ENCODE data around the gene NTSR1.

Gene NTSR1

DNA sequence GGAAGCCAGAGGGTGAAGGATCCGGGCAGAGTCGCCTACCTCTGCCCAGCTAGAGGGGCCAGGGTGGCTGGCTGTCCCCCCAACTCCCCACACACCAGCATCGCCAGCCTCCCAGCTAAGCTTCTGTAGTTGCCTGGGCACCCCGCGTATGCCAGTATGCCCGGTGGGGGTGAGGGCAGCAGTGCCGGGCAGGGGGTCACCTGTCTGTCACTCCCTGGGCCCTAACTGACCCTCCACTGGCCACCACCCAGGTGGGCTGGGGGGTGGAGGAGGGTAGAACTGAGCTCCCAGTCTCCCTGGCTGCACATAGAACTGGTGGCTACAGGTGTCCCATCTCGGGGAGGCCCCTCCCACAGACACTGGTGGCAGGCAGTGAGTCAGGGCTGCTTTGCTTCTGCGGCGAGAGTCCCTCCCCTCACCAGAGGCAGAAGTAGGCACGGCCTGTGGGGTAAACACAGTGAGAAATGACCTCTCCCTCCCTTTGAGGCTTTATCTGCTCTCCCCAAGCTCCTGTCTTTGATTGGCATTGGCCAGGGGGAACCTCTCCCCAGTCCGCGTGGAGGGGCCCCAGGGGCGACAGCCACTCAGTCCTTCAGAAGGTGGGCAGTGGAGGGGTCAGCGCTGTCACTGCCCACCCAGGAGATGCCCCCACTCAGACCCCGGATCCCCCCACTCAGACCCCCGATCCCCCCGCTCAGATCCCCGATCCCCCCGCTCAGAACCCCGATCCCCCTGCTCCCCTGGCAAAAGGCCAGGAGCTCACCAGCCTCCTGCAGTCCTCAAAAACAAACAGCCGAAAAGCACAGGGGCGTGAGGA is 2.5 kb downstream of the NTSR1 start:
- no peak overlapping the region for H3K4me3 ChIP-seq (ENCODE audit: control insufficient read depth, low read depth, low read length)
- DNase-seq (ENCODE audit: low read depth): no peak
- no peak for TF ChIP-seq CTCF (conservative IDR thresholded peaks at IDR 0.05; ENCODE audit: control insufficient read depth, insufficient read depth, low read depth, low read length)

- H3K4me3 ChIP-seq (ENCODE audit: control insufficient read depth, low read depth, low read length): no peak overlapping the region
- no peak for TF ChIP-seq CTCF (conservative IDR thresholded peaks at IDR 0.05; ENCODE audit: control insufficient read depth, insufficient read depth, low read depth, low read length)
- DNase-seq (ENCODE audit: low read depth): no peak
These were observed 3.1 kb downstream of the NTSR1 start for GRCh38 chr20:62711703-62712101.

DNA sequence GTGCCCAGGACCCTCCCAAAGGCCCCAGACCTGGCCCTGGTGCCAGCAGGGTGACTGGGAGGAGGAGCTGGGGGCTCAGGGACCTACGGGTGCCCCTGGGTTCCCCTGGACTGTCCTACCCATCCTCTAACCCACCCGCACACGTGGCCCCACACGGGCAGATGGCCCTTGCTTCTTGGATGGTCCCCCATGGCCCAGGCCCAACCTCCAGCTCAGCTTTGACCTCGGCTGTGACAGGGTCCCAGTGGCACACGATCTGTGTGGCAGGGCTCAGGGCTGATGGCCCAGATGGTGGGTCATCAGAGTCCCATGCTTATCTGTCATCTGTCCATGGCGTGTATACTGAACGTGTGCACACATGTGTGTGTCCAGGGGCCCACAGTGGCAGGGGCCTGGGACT is 4.0 kb downstream of the NTSR1 start:
- H3K4me3 ChIP-seq (ENCODE audit: control insufficient read depth, low read depth, low read length): no peak overlapping the region
- DNase-seq (ENCODE audit: low read depth): no peak
- TF ChIP-seq CTCF (conservative IDR thresholded peaks at IDR 0.05; ENCODE audit: control insufficient read depth, insufficient read depth, low read depth, low read length): no peak

GRCh38 chr20:62714006-62714405 is 5.4 kb downstream of the NTSR1 start:
- no peak overlapping the region for H3K4me3 ChIP-seq (ENCODE audit: control insufficient read depth, low read depth, low read length)

GRCh38 chr20:62714799-62715198 is 6.2 kb downstream of the NTSR1 start:
- TF ChIP-seq CTCF (conservative IDR thresholded peaks at IDR 0.05; ENCODE audit: control insufficient read depth, insufficient read depth, low read depth, low read length): no peak
- no peak for DNase-seq (ENCODE audit: low read depth)

More at GRCh38 chr20:62714006-62714405, 5.4 kb downstream of the NTSR1 start:
- no peak for DNase-seq (ENCODE audit: low read depth)
- no peak for TF ChIP-seq CTCF (conservative IDR thresholded peaks at IDR 0.05; ENCODE audit: control insufficient read depth, insufficient read depth, low read depth, low read length)

GRCh38 chr20:62715201-62715600 is 6.6 kb downstream of the NTSR1 start:
- no peak overlapping the region for H3K4me3 ChIP-seq (ENCODE audit: control insufficient read depth, low read depth, low read length)
- DNase-seq (ENCODE audit: low read depth): no peak
- no peak for TF ChIP-seq CTCF (conservative IDR thresholded peaks at IDR 0.05; ENCODE audit: control insufficient read depth, insufficient read depth, low read depth, low read length)

More at GRCh38 chr20:62714799-62715198, 6.2 kb downstream of the NTSR1 start:
- H3K4me3 ChIP-seq (ENCODE audit: control insufficient read depth, low read depth, low read length): no peak overlapping the region
